K562 (cell line): ENCODE data around the gene STK11. TPM values are rescaled to one million over a fixed set of nuclear protein-coding genes. Genes with fewer than 3 reads are reported as not detected.

Source experiments
- ARID2 ChIP-seq: fragments of 450-650 bp; IDR thresholded peaks from 2 replicates; pipeline ENCODE4 v1.6.1; 2017; ENCODE audit warnings: antibody characterized with exemption, mild to moderate bottlenecking
- ATF7 ChIP-seq: fragments of 450-650 bp; IDR thresholded peaks from 2 replicates; pipeline ENCODE4 v1.7.1; 2014; ENCODE audit warnings: mild to moderate bottlenecking, moderate library complexity
- CHD2 ChIP-seq: IDR thresholded peaks from 2 replicates; pipeline ENCODE4 v1.6.1; 2011; ENCODE audit warnings: low read depth, low read length
- CTBP1 ChIP-seq: fragments of 450-650 bp; IDR thresholded peaks from 2 replicates; pipeline ENCODE4 v1.6.1; 2016; ENCODE audit warnings: borderline replicate concordance
- DDX20 ChIP-seq: fragments of 450-650 bp; IDR thresholded peaks from 2 replicates; pipeline ENCODE4 v1.6.1; 2016; ENCODE audit warnings: missing genetic modification characterization, low read depth, mild to moderate bottlenecking, missing compliant biosample characterization, moderate library complexity
- ELF1 ChIP-seq: fragments of 200-800 bp; sonication (Bioruptor generic); IDR thresholded peaks from 2 replicates; pipeline ENCODE4 v1.6.1; 2016; ENCODE audit warnings: missing genetic modification characterization, missing compliant biosample characterization
- ELF2 ChIP-seq: fragments of 250-450 bp; sonication (Bioruptor Pico); IDR thresholded peaks from 2 replicates; pipeline ENCODE4 v1.5.0; 2021; ENCODE audit warnings: mild to moderate bottlenecking
- KLF13 ChIP-seq: fragments of 450-650 bp; IDR thresholded peaks from 2 replicates; pipeline ENCODE4 v1.6.1; 2016; ENCODE audit warnings: missing genetic modification characterization, low read depth, mild to moderate bottlenecking, missing compliant biosample characterization, moderate library complexity, borderline replicate concordance
- MCM5 ChIP-seq: fragments of 450-650 bp; IDR thresholded peaks from 2 replicates; pipeline ENCODE4 v1.6.1; 2016; ENCODE audit warnings: low read depth
- MYNN ChIP-seq, 2 experiments: sonication (generic); formaldehyde crosslinking in 1 of 2; IDR thresholded peaks; 2 replicates each; pipeline versions ENCODE4 v1.5.0 to v1.6.1; 2016 to 2020; ENCODE audit warnings: antibody characterized with exemption in 1 of 2, missing genetic modification reagents in 1 of 2
- NCOA6 ChIP-seq: fragments of 450-650 bp; IDR thresholded peaks from 2 replicates; pipeline ENCODE4 v1.6.1; 2017; ENCODE audit warnings: mild to moderate bottlenecking
- SLC30A9 ChIP-seq: fragments of 250-450 bp; sonication (Bioruptor Pico); IDR thresholded peaks from 2 replicates; pipeline ENCODE4 v1.8.0; 2022; ENCODE audit warnings: mild to moderate bottlenecking, moderate library complexity
- SUPT5H ChIP-seq: fragments of 450-650 bp; IDR thresholded peaks from 2 replicates; pipeline ENCODE4 v1.6.1; 2016
- THRA ChIP-seq: fragments of 450-650 bp; IDR thresholded peaks from 2 replicates; pipeline ENCODE4 v1.6.1; 2017; ENCODE audit warnings: mild to moderate bottlenecking, moderate library complexity
- TRIM28 ChIP-seq: fragments of 450-650 bp; IDR thresholded peaks from 2 replicates; pipeline ENCODE4 v1.6.1; 2017
- TSC22D4 ChIP-seq: fragments of 450-650 bp; IDR thresholded peaks from 2 replicates; pipeline ENCODE4 v1.6.1; 2016; ENCODE audit warnings: missing genetic modification characterization, missing biosample characterization, control low read depth
- ZKSCAN3 ChIP-seq: fragments of 250-450 bp; sonication (Bioruptor Pico); IDR thresholded peaks from 2 replicates; pipeline ENCODE4 v1.4.0; 2020
- ZNF197 ChIP-seq: fragments of 200-800 bp; sonication (Bioruptor generic); IDR thresholded peaks from 2 replicates; pipeline ENCODE4 v1.6.1; 2016; ENCODE audit warnings: low read depth, missing genetic modification characterization, missing compliant biosample characterization
- ZNF224 ChIP-seq: sonication (generic); formaldehyde crosslinking; IDR thresholded peaks from 2 replicates; pipeline ENCODE4 v1.8.0; 2022; ENCODE audit warnings: mild to moderate bottlenecking, missing genetic modification reagents
- ZNF253 ChIP-seq: fragments of 250-450 bp; sonication (Bioruptor Pico); conservative IDR thresholded peaks from 2 replicates; pipeline ENCODE4 v1.6.1; 2021; ENCODE audit warnings: mild to moderate bottlenecking
- ZNF408 ChIP-seq: fragments of 250-450 bp; sonication (Bioruptor Pico); IDR thresholded peaks from 2 replicates; pipeline ENCODE4 v1.4.0; 2020; ENCODE audit warnings: low read depth, mild to moderate bottlenecking, moderate library complexity
- ZNF449 ChIP-seq: fragments of 250-450 bp; sonication (Bioruptor Pico); IDR thresholded peaks from 2 replicates; pipeline ENCODE4 v1.8.0; 2022; ENCODE audit warnings: moderate library complexity, mild to moderate bottlenecking, inconsistent platforms
- ZNF586 ChIP-seq: fragments of 450-650 bp; formaldehyde crosslinking; conservative IDR thresholded peaks from 2 replicates; pipeline ENCODE4 v1.4.0; 2020; ENCODE audit warnings: mild to moderate bottlenecking, moderate library complexity
- ZNF592 ChIP-seq: fragments of 450-650 bp; IDR thresholded peaks from 2 replicates; pipeline ENCODE4 v1.6.1; 2017; ENCODE audit warnings: antibody characterized with exemption, mild to moderate bottlenecking
- polyA plus RNA-seq, 8 experiments: library from polyadenylated mRNA; depleted of rRNA in 4 of 8; stranded (reverse) in 5 of 8; unstranded in 3 of 8; fragments of >200 nt; fragmentation: Nextera tagmentation in 2 of 8; fragmentation: Illumina TruSeq in 1 of 8; extraction: Ambion mirVana in 2 of 8; extraction: Trizol in 1 of 8; gene quantifications; 2 replicates each; pipeline versions ENCODE4 v1.2.1 to v1.2.3, GENCODE V29; 2011 to 2014; ENCODE audit warnings: inconsistent platforms in 1 of 8, missing spikeins in 1 of 8
- total RNA-seq, 7 experiments: library from RNA; depleted of rRNA in 6 of 7; stranded (reverse); fragments of >200 nt in 6 of 7; fragmentation: Illumina TruSeq in 2 of 7; extraction: Trizol in 2 of 7; gene quantifications; 2 replicates each; pipeline versions ENCODE4 v1.2.1 to v1.2.3, GENCODE V29; 2011 to 2021; ENCODE audit warnings: low replicate concordance in 1 of 7

Gene STK11
- total and polyA plus RNA-seq, 9 of the 15 experiments (the other 6 are each of a cell fraction or from before 2014, with no cell fraction given), result 0.15 to 96.5 (median 31.7) TPM

DNA sequence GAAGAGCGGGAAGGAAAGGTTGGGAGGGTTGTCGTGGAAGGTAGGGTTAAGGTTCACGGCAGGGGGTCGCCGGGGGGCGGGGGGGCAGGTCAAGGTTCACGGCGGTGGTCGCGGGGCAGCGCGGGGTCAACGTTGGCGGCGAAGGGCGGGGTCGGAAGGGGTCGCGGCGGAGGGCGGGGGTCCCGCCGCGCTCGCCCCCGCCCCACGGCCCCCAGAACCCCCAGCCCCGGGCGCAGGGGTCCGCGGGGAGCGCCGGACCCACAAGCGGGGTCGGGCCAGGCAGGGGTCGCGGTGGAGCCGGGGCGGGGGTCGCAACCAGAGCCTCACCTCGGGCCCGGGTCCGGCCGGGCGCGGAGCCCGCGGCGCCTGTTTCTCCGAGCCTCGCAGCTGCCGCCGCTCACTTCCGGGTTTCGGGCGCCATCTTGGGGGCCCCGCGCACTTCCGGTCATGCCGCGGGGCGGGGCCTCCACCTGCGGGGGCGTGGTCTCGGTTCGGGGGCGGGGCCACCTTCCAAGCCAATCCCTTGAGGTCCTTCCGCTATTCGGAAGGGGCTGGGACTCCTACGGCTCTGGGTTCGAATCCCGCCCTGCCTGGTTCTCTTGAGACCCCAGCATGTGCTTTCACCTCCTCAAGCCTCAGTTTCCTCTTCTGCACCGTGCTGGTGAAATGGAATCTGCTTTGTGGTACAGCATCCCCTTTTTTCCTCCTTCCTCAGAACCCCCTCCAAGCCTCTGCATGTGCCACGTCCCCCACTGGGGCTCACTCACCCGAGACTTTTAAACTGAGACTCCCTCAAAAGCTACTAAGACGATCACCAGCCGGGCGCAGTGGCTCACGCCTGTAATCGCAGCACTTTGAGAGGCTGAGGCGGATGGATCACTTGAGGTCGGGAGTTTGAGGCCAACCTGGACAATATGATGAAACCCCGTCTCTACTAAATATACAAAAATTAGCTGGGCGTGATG, 31.5 kb upstream of the STK11 start, which contains the start of gene SBNO2 (continued):
- TF ChIP-seq ZNF449 (CRISPR knock-in tag), result no peak
- TF ChIP-seq ZNF592, result no peak
- TF ChIP-seq TRIM28, result no peak
- TF ChIP-seq ARID2, result no peak
- no peak for TF ChIP-seq CTBP1
- no peak for TF ChIP-seq THRA
- no peak for TF ChIP-seq ZNF408 (CRISPR knock-in tag)
- TF ChIP-seq SUPT5H, result peak; percentile 53; the same call in 1 of the 2 replicates
- TF ChIP-seq ZNF197 (CRISPR knock-in tag), result no peak
- TF ChIP-seq SLC30A9 (CRISPR knock-in tag), result no peak
- no peak for TF ChIP-seq ZNF586 (CRISPR knock-in tag)
- TF ChIP-seq ATF7, result peak; percentile 34; the same call in 1 of the 2 replicates
- peak; percentile 100 for TF ChIP-seq ELF1 (tag)
- no peak for TF ChIP-seq DDX20 (tag)
- TF ChIP-seq ZKSCAN3 (CRISPR knock-in tag), result no peak
- no peak for TF ChIP-seq KLF13 (tag)
- no peak for TF ChIP-seq NCOA6
- no peak for TF ChIP-seq CHD2
- TF ChIP-seq MYNN (IDR thresholded peaks at IDR 0.05), result no peak
- no peak for TF ChIP-seq MYNN (CRISPR knock-in tag; IDR thresholded peaks at IDR 0.05)
- no peak for TF ChIP-seq TSC22D4
- TF ChIP-seq ZNF224 (CRISPR knock-in tag), result no peak
- TF ChIP-seq ELF2 (CRISPR knock-in tag), result peak; percentile 96
- no peak for TF ChIP-seq MCM5
- no peak for TF ChIP-seq ZNF253 (CRISPR knock-in tag)
